Stomach (tissue), 9 donors: ENCODE measurements around the gene ESR1. TPM values are rescaled to one million over a fixed set of nuclear protein-coding genes. Genes with fewer than 3 reads are reported as not detected.

Experiments
- DNase-seq, 2 donors: peaks; one replicate each; pipeline versions ENCODE4 v3.0.0 to v3.0.0-alpha.2; 2013 to 2019
- H3K27ac ChIP-seq, 5 donors: fragments of 200-600 bp in 4 of 5; sonication (generic) in 4 of 5; one replicate each; pipeline ENCODE4 v1.5.1; 2013 to 2019; ENCODE audit warnings: mild to moderate bottlenecking in 1 of 5, moderate library complexity in 1 of 5
- H3K27me3 ChIP-seq, 3 donors: fragments of 200-600 bp; sonication (generic); one replicate each; pipeline ENCODE4 v1.5.1; 2017 to 2019; ENCODE audit warnings: mixed run types in 1 of 3
- H3K36me3 ChIP-seq, 4 donors: fragments of 200-600 bp; sonication (generic); 1 replicate in 3 of 4; 2 replicates in 1 of 4; pipeline ENCODE4 v1.5.1; 2016 to 2019
- H3K4me1 ChIP-seq, 4 donors: fragments of 200-600 bp; sonication (generic); one replicate each; pipeline ENCODE4 v1.5.1; 2016 to 2019
- H3K4me3 ChIP-seq, 4 donors: fragments of 200-600 bp; sonication (generic) in 3 of 4; one replicate each; pipeline ENCODE4 v1.5.1; 2016 to 2019; ENCODE audit warnings: mild to moderate bottlenecking in 1 of 4
- H3K9me3 ChIP-seq, 4 donors: fragments of 200-600 bp; sonication (generic); one replicate each; pipeline ENCODE4 v1.5.1; 2016 to 2019
- CTCF ChIP-seq, 7 experiments: fragments of 450-650 bp in 4 of 7; fragments of 200-600 bp in 3 of 7; sonication (generic) in 3 of 7; IDR thresholded peaks; one replicate each; pipeline ENCODE4 v1.5.1; 2016 to 2019; ENCODE audit warnings: antibody characterized with exemption in 7 of 7, control low read depth in 2 of 7, mild to moderate bottlenecking in 1 of 7
- EP300 ChIP-seq: sonication (generic); formaldehyde crosslinking; IDR thresholded peaks from one replicate; pipeline ENCODE4 v1.6.1; 2017; ENCODE audit warnings: antibody characterized with exemption
- POLR2A ChIP-seq, 4 donors: fragments of 450-650 bp; IDR thresholded peaks; one replicate each; pipeline ENCODE4 v1.6.1; 2016; ENCODE audit warnings: antibody characterized with exemption in 4 of 4, control low read depth in 2 of 4, mild to moderate bottlenecking in 1 of 4, moderate library complexity in 1 of 4
- POLR2AphosphoS5 ChIP-seq, 3 donors: sonication (generic); formaldehyde crosslinking; IDR thresholded peaks; one replicate each; pipeline ENCODE4 v1.6.1; 2016; ENCODE audit warnings: antibody characterized with exemption in 3 of 3
- WGBS, 5 donors: extraction: QIAGEN DNeasy Blood & Tissue Kit in 3 of 5; methylation state at CpG; one replicate each; pipeline versions ENCODE4 v1.1.5 to v1.1.7; 2013 to 2018; 5-methylcytosine and 5-hydroxymethylcytosine counted together
- intact Hi-C: fragments of 100-400 bp; cut with DNase I; formaldehyde crosslinking; loops from one replicate; pipeline ENCODE4 v1.15.1; 2023; ENCODE audit warnings: low total_unique reads
- polyA plus RNA-seq, 3 donors: library from polyadenylated mRNA; stranded (reverse); fragments of 200-250 nt; gene quantifications; one replicate each; pipeline ENCODE4 v1.2.3, GENCODE V29; 2013
- total RNA-seq, 5 donors: library from RNA; depleted of rRNA; stranded (reverse); fragments of >200 nt; gene quantifications; one replicate each; pipeline versions ENCODE4 v1.1.0 to v1.2.3, GENCODE V29; 2014 to 2016
- donor health status: healthy with polysubstance abuse.
- donor health status: Bipolar disorder and iron deficiency.
- donor health status: healthy.

ESR1 gene
- total and polyA plus RNA-seq, 8 donors: 0.05 to 2.0 (median 1.8) TPM; not detected in 3

GRCh38 chr6:152119831-152120230, 312.3 kb downstream of the ESR1 start:
- Histone ChIP-seq H3K27me3 (no peaks in the 10 kb centered on the region), H3K27ac (no peak overlapping the region), H3K4me1 (peaks cover 0 to 11% (median 3%) of the 10 kb centered on the region in 4 donors), H3K9me3 (no peaks in the 10 kb centered on the region), H3K36me3 (peaks cover 18 to 49% (median 34%) of the 10 kb centered on the region in 4 donors), H3K4me3 (no peak overlapping the region)
- no peak for DNase-seq
- WGBS, 5 donors: 73 to 84% (median 81%) methylated on average over 7 of the region's 7 CpGs
- intact Hi-C loops: loop anchor here (10.0 kb wide), 1 partner anchor 355 kb away; no protein-coding TSS in a partner anchor
- TF ChIP-seq POLR2A (IDR thresholded peaks at IDR 0.05): no peak

GRCh38 chr6:152121910-152122309, 314.4 kb downstream of the ESR1 start:
- peaks cover 18 to 56% (median 39%) of the 10 kb centered on the region in 4 donors for H3K36me3 ChIP-seq
- TF ChIP-seq POLR2A (IDR thresholded peaks at IDR 0.05): no peak
- TF ChIP-seq EP300: no peak
- TF ChIP-seq POLR2AphosphoS5 (IDR thresholded peaks at IDR 0.05): no peak
- no peak for TF ChIP-seq CTCF (IDR thresholded peaks at IDR 0.05)
- no peak overlapping the region for H3K27ac ChIP-seq
- intact Hi-C loops: loop anchor here (10.0 kb wide), 1 partner anchor 357 kb away; no protein-coding TSS in a partner anchor
- H3K4me3 ChIP-seq: no peak overlapping the region
- no peaks in the 10 kb centered on the region for H3K27me3 ChIP-seq
- no peaks in the 10 kb centered on the region for H3K9me3 ChIP-seq
- no peak for DNase-seq
- H3K4me1 ChIP-seq: peaks cover 0 to 10% (median 3%) of the 10 kb centered on the region in 4 donors
- 53 to 76% (median 69%) methylated on average over 3 of the region's 3 CpGs for WGBS, 5 donors

- H3K4me1 ChIP-seq: peaks cover 0 to 7% (median 2%) of the 10 kb centered on the region in 4 donors
- intact Hi-C loops: loop anchor here (10.0 kb wide), 1 partner anchor 358 kb away; no protein-coding TSS in a partner anchor
- no peak for TF ChIP-seq CTCF (IDR thresholded peaks at IDR 0.05)
- no peak for TF ChIP-seq POLR2A (IDR thresholded peaks at IDR 0.05)
- TF ChIP-seq POLR2AphosphoS5 (IDR thresholded peaks at IDR 0.05): no peak
- TF ChIP-seq EP300: no peak
- no peak overlapping the region for H3K27ac ChIP-seq
- 85 to 95% (median 91%) methylated on average over 12 of the region's 12 CpGs for WGBS, 5 donors
- H3K36me3 ChIP-seq: peaks cover 18 to 57% (median 42%) of the 10 kb centered on the region in 4 donors
- H3K27me3 ChIP-seq: no peaks in the 10 kb centered on the region
- H3K9me3 ChIP-seq: no peaks in the 10 kb centered on the region
- no peak overlapping the region for H3K4me3 ChIP-seq
- no peak for DNase-seq
Measured at GRCh38 chr6:152122434-152122833, 315.0 kb downstream of the ESR1 start.

GRCh38 chr6:152123076-152123475, 315.6 kb downstream of the ESR1 start:
- H3K4me3 ChIP-seq: no peak overlapping the region
- no peak for TF ChIP-seq POLR2A (IDR thresholded peaks at IDR 0.05)
- intact Hi-C loops: loop anchor here (10.0 kb wide), 1 partner anchor 358 kb away; no protein-coding TSS in a partner anchor
- H3K27ac ChIP-seq: no peak overlapping the region
- WGBS, 5 donors: 92 to 98% (median 95%) methylated on average over 3 of the region's 3 CpGs
- H3K36me3 ChIP-seq: peaks cover 18 to 62% (median 45%) of the 10 kb centered on the region in 4 donors
- no peaks in the 10 kb centered on the region for H3K27me3 ChIP-seq
- no peaks in the 10 kb centered on the region for H3K9me3 ChIP-seq
- no peak for DNase-seq
- H3K4me1 ChIP-seq: peaks cover 0 to 7% (median 0%) of the 10 kb centered on the region in 4 donors

- H3K4me1 ChIP-seq: peaks cover 0 to 7% (median 3%) of the 10 kb centered on the region in 4 donors
- no peaks in the 10 kb centered on the region for H3K27me3 ChIP-seq
- DNase-seq: peak in 1 of 2 donors; percentile 61
- intact Hi-C loops: loop anchor here (10.0 kb wide), 1 partner anchor 360 kb away; no protein-coding TSS in a partner anchor
- H3K9me3 ChIP-seq: no peaks in the 10 kb centered on the region
- TF ChIP-seq POLR2A (IDR thresholded peaks at IDR 0.05): no peak
- peak in 5 of 7 experiments; percentile 55 to 71 (median 61) for TF ChIP-seq CTCF (IDR thresholded peaks at IDR 0.05)
- 48 to 56% (median 54%) methylated on average over 3 of the region's 3 CpGs for WGBS, 5 donors
- no peak overlapping the region for H3K4me3 ChIP-seq
- peaks cover 24 to 74% (median 55%) of the 10 kb centered on the region in 4 donors for H3K36me3 ChIP-seq
- H3K27ac ChIP-seq: no peak overlapping the region
Measured at GRCh38 chr6:152124429-152125074, 317.1 kb downstream of the ESR1 start.
